HG03064 (cell line): ENCODE data around the gene CSGALNACT2.

Experiments
- ATAC-seq: cut with Tn5 transposase; IDR thresholded peaks from one replicate; pipeline ENCODE4 v1.9.1; 2021; ENCODE audit warnings: low read depth; ENCODE audit not compliant: unreplicated experiment

The CSGALNACT2 gene

GRCh38 chr10:43224321-43224720 lies 86.1 kb downstream of the CSGALNACT2 start:
- no peak for ATAC-seq

- ATAC-seq: no peak
These were observed 87.0 kb downstream of the CSGALNACT2 start for GRCh38 chr10:43225004-43225786.

GRCh38 chr10:43225787-43226153 lies 87.5 kb downstream of the CSGALNACT2 start:
- ATAC-seq: no peak

- no peak for ATAC-seq
These were observed 88.2 kb downstream of the CSGALNACT2 start for GRCh38 chr10:43226441-43226840.

GRCh38 chr10:43226851-43227845 lies 88.9 kb downstream of the CSGALNACT2 start:
- no peak for ATAC-seq

GRCh38 chr10:43227911-43228782 lies 89.9 kb downstream of the CSGALNACT2 start:
- ATAC-seq: no peak

- no peak for ATAC-seq
These were observed 90.5 kb downstream of the CSGALNACT2 start for GRCh38 chr10:43228783-43229207.

GRCh38 chr10:43229208-43230061 lies 91.2 kb downstream of the CSGALNACT2 start:
- no peak for ATAC-seq

GRCh38 chr10:43230101-43230908 lies 92.1 kb downstream of the CSGALNACT2 start:
- no peak for ATAC-seq

- ATAC-seq: no peak
These were observed 92.8 kb downstream of the CSGALNACT2 start for GRCh38 chr10:43230909-43231522.

GRCh38 chr10:43231523-43232078 lies 93.4 kb downstream of the CSGALNACT2 start:
- ATAC-seq: no peak

GRCh38 chr10:43233601-43234430 lies 95.6 kb downstream of the CSGALNACT2 start:
- no peak for ATAC-seq

- ATAC-seq: no peak
These were observed 96.3 kb downstream of the CSGALNACT2 start for GRCh38 chr10:43234471-43235041.
